Stimulated activated naive CD4-positive, alpha-beta T cell treated with Interleukin-2 at 50 U/mL for 16 hours (primary cell): ENCODE results near the gene TMEM88.
"Not testable (repeated sequence)": the region's sequence is repeated elsewhere in the genome, so short reads cannot be mapped to it uniquely, and the experiment has no call there.

Source experiments
- DNase-seq: peaks from one replicate; lab custom pipeline; 2025; lab: John Stamatoyannopoulos, UW

The TMEM88 gene

DNA sequence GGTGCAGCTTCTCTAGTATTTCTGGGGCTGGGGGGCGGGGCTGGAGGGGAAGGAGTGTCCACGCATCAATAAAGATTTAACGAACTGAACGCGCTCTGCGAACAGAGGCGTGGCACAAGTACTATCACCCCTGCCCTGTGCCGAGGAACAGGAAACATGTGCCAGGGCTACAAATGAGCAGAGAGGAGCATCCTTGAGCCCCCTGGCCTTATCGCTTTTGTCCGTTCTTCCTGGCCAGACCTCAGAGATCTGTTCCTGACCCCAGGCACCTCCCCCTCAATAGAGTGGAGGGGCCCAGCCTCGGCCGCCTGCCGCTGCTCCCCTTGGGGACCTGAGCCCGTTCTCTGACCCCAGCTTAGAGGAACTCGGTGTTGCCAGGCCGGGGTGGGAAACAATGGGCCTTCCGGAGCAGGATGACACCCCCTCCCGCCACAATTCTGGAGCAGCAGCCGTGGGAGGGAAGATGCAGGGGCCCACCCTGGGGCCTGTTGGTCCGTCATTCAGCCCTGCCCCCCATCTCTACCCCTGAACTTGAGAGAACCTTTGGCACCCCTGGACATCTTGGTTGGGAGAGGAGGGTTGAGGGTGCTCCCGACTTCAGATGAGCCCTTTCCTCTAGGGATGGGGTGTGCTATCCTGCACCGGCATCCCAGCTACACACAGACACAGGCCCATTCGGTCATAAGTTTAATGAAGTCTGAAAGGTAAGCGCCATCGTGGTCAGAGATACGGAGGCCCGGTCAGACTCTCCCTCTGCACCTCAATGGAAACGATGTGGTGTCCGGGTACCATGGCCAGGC, 1.3 kb downstream of the TMEM88 start:
- DNase-seq, result peak; percentile 31

DNA sequence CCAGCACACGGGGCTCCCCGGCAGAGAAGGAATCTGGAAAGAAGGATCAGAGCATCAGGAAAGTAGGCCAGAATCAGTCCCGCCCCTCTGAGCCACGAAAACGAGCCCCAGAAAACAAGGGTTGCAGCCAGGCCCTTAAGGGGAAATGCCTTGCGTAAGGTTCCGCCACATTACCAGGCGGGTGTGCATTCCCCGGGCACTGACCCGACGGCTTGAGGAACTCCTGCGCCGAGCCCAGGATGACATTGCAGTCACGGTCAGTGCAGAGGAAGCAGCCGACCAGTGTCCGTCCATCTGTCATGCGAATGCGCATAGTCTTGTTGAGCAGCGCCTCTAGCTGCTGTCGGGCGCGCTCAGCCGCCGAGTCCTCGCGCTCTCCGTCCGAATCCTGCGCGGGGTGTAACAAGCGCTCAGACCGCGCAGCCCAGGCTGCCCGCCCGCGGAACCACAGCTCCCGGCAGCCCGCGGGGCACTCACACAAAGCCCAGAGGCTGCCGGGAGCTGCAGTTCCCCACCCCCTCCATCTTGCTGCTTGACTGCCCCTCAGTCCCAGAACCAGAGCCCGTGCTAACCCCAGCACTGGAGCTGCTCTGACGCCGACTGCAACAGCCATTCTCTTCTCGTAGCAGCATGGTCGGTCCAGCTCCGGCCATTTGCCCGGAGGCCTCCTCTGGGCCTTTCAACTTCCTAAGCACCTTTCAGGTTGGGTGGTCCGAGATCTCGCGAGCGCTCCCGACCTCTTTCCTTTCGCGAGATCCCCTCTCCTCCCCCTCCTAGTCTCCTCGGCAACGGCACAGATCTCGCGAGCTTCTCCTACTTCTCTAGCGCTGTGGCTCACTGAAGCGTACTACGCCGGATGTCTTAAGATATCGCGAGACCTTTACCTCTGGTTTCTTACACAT, 2.2 kb downstream of the TMEM88 start, which contains the start of gene NAA38:
TSS of gene NAA38 (minus strand) at position 749 of the 902 bp plus-strand sequence. CDS start at position 653, 96 bp downstream.
- peak; percentile 92 for DNase-seq

DNA sequence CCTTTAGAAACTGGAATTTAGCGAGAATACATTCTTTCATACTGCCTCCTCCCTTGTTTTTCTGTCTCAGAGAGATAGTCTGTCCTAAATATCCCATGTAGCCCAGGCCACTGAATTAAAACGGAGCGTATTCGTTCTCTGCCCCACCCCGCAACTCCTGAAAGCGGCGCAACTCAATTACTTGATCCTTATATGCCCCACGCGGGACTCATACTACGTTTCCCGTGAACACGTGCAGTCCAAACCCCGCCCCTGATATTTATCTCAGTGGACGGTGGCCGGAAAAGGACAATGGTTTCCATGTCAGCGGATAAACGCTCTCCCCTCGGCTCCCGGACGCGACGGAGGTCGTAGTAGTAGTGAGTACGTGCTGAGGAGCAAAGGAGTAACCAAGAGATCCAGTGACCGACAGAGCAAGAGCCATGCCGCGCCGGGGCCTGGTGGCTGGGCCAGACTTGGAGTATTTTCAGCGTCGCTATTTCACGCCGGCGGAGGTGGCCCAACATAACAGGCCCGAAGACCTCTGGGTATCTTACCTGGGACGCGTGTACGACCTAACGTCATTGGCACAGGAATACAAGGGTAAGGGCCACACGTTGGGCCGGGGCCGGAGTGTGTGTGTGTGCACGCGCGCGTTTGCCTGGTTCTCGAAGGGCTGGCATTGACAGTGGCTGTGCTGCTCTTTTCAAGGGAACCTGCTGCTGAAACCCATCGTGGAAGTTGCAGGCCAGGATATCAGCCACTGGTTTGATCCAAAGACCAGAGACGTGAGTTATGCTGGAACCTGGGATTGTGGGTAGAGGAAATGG, 3.1 kb downstream of the TMEM88 start, which contains the start of gene CYB5D1:
TSS of gene CYB5D1 (plus strand) at position 291 of the 809 bp plus-strand sequence. CDS start at position 423, 132 bp downstream.
- peak; percentile 86 for DNase-seq

DNA sequence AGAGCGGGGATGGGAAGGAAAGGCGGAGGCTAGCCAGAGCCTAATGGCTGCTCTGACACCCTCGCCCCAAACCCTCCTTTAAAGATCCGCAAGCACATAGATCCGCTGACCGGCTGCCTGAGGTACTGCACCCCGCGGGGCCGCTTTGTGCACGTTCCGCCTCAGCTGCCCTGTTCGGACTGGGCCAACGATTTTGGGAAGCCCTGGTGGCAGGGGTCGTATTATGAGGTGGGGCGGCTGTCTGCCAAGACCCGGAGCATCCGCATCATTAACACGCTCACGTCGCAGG, 3.6 kb downstream of the TMEM88 start:
- DNase-seq, result peak; percentile 56

DNA sequence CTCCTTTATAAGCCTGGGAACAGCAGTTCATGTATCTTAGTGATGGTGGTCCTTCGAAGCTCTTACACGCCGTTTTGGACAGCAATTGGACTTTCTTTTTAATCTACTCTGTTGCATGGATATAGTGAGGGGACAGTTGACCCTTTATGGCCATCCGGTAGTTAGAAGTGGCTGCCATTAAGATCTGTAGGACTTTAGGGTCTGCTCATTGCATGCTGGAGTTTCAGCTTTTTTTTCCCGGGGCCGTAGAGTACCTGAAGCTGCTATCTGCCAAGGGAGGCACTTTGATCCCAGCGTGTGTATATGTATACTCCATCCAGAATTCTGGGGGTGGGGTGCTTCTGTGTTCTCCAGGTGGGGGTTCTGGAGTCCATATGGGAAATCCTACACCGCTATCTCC, 4.2 kb downstream of the TMEM88 start:
- DNase-seq, result no peak

DNA sequence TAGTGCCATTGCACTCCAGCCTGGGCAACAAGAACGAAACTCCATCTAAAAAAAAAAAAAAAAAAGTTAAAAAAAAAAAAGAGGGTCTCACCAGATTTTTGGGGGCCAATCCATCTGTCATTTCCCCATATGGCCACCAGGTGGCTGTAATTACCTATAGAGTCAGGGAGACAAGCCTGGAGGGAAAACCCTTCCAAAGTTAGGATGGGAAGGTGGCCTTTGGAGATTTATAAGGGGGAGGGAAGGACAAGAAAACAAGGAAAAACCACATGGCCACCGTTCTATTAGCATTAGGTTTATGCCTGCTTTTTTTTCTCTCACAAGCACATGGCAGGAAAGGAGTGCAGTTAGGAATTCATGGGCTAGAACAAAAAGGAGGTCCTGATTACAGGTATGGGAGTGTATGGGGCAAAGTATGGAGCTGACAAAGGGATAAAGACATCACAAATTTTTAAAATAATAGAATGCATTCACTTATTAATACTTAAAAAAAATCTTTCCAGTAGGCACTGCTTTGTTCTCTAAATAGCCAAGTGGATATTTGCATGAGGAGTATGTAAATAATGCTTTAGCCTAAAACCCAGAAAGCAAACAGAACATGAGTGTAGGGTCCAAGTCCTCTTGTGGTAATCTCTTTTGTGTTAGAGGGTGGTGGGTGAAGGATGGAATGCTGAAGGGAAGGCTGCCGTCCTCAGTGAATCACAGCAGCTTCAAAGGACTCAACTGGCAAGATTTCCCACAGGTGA, 8.0 kb downstream of the TMEM88 start:
- peak; percentile 35 for DNase-seq

DNA sequence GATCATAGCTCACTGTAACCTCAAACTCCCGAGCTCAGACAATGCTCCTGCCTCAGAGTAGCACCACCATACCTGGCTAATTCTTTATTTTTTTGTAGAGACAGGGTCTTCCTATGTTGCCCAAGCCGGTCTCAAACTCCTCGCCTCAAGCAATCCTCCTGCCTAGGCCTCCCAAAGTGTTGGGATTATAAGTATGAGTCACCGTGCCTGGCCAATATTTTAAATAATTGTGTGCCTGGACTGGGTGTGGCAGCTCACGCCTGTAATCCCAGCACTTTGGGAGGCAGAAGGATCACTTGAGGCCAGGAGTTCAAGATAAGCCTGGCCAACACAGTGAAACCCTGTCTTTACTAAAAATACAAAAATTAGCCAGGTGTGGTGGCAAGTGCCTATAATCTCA, 9.5 kb downstream of the TMEM88 start:
- not testable (repeated sequence) for DNase-seq

DNA sequence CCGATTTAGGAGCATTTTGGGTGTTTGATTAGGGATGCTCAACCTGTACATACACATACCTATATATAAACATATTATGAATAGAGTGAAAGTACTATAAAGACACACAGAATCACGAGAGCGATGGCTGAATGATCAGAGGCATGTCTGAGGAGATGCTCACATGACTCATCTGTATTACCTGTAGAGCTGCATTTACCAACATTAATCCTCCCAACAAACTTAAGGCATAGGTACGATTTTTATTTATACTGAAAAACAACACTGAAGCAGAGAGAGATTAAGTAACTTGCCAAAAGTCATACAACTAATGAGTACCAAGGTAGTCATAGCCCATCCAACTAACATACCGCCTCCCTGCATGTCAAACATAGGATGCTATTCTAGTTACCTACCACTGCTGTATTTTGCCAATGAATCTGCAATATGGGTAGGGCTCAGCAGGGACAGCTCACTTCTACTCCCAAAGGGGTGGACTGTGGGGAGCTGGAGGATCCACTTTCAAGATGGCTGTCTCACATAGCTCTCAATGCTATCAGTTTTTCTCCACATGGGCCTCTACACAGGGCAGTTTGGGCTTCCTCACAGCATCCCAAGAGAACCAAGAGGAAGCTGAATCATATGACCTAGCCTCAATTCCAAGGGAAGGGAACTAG, 10.3 kb downstream of the TMEM88 start:
- no peak for DNase-seq

DNA sequence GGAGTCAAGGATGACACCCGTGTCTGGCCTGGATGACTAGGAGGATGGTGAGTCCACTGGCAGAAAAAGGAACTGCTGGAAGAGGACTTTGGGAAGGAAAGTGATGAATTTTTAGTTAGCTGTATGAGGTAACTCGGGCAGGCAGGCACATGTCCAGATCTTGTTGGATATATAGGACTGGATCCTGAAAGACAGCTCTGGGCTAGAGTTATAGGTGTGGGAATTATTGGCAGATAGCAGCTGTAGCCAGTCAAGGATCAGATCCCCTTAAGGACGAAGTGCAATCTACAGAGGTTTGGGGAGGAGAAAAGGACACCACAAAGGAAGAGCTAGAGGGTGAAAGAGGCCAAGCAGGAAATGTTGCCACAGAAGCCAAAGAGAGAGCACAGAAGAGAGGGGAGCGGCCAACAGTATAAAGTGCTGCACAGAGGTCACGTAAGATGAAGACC, 13.0 kb downstream of the TMEM88 start:
- DNase-seq, result no peak

DNA sequence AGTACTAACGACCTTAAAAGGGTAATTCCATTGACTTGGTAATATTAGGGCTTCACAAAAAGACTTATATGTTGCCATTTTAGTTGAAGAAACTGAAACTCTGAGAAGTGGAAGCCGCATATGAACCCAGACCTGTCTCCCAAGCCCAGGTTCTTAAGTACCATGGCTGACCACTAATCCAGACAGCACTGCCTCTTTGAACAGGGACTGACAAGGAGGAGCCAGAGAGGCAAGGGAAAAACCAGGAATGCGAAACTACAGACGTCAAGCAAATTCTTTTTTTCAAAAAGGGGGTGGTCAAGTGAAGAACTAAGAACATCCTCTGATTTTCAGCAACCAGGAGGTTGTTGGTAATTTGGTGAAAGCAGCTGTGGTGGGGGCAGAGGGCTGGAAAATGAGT, 18.2 kb downstream of the TMEM88 start:
- no peak for DNase-seq

DNA sequence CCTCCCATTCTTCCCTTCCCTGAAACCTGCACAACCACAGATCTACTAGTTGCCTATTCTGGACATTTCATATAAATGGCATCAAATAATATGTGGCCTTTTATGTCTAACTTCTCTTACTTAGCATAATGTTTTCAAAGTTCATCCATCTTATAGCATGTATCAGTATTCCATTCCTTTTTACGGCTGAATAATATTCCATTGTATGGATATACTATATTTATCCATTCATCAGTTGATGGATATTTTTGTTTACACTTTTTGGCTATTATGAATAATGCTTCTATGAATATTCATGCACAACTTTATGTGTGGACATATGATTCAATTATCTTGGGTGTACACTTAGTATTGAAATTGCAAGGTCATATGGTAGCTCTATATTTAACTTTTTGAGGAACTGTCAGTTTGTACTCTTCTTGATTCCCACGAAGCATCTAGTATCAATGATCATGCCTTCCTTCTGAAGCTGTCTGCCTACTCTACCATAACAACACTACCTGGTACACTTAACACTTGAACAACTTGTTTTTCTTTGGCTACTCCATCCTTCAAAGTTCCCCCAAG, 21.0 kb downstream of the TMEM88 start:
- no peak for DNase-seq

DNA sequence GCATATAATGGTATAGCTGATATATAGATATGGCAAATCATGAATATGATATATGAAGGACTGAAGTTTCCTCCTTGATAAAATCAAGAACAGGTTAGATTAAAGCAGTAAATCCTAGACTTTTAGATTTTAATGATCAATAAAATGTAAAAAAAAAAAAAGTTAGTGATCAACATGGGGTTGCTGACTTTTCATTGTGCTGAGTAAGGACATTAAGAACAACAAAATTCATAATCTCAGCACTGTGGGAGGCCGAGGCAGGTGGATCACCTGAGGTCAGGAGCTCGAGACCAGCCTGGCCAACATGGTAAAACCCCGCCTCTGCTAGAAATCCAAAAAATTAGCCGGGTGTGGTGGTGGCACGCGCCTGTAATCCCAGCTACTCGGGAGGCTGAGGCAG, 23.4 kb downstream of the TMEM88 start:
- DNase-seq, result no peak

DNA sequence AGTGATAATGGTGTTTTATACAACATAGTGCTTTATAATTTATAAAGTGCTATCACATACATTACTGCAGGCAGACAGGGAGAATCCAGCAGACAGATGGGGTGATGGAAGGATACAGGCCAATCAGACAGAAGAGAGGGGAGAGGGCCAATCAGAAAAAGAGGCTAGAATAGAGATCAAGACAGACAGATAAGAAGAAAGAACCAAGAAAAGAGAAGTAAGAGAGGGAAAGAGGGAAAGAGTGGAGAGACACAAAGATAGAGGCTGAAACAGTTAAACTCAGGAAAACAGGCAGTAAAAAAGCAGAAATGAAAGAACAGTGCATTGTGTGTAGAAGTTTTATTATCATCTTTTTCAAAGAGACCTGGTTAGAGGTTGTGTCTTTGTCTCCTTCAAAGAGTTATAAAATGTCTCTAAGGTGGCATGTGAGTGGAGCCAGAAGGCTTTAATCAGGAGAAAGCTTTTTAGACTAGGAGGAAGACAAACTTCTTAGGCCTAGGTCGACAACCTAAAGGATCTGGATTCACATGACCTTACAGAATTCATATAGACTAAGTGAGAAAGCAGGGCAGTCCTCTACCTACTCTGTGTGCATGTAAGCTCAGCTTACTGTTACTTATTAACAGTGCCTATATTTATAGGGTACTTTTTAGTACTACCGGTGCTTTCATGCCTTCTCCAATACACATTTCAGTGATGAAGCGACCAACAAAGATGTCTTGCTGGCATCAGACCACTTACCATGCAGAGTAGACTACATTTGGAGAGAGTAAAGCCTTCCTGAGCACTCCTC, 25.4 kb downstream of the TMEM88 start:
- no peak for DNase-seq

DNA sequence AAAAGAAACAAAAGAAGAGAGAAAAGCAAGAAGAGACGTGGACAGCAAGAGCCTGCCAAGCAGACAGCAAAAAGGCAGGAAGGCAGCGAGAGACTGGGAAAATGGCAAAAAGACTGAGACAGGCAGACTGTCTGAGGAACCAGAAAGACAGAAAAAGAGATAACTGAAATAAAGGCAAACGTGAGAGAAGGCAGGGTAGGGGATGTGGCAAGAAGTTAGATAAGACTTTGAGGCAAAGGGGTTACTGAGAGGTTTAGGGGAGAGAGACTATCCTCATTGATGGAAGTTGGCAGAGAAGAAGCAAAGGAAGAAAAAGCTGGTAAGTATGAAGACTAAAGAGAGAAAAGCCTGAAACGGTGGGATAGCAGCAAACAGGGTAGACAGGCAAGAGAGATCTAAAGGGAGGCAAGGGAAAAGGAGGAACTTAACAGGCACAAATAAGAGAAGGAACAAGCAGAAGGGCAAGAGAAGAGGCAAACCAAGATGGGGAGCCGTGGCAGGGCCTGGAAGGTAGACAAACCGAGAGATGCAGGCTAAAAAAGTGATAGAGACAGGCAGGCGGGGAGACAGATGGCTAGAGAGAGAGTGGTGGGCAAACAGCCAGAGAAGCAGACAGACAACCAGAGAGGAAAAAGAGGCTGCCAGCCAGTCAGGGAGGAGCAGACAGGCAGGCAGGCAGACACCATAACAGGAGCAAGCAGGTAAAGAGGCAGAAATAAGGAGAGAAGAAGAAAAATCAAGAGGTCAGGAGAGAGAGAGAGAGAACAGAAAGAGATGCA, 26.6 kb downstream of the TMEM88 start:
- DNase-seq, result no peak

DNA sequence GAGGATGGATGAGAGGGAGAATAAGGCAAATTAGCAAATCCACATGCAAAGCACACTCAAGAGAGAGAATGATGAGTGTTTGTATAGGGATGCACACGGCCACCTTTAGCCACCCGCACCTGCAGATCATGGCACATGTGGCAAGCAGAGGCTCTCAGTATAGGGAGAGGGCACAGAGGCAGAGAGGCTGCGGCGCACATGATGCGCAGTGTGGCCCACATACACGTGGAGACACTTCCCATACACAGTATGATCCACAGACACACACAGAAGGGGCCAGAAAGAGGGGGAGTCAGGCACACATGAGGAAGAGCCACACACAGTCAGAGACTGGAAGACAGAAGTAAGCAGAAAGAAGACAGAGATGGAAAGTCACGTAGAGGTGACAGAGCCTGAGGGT, 27.2 kb downstream of the TMEM88 start:
- DNase-seq, result no peak

DNA sequence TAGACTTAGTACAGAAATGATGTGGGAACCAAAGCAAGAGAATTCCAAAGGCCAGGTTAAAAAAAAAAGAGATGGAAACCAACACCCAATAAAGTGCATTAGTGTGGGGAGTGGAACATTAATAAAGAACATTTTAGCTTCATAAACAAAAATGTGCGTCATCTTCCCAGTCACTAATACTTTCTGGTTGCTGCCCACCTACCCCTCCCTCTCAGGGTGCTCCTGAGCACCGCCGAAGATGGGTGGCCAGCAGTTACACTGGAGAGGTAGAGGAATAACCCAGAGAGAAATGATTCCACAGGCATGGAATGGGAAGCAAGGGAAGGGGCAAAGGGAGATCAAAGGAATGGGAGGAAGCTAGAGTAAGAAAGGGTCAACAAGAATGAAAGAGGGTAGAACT, 27.8 kb downstream of the TMEM88 start:
- no peak for DNase-seq

DNA sequence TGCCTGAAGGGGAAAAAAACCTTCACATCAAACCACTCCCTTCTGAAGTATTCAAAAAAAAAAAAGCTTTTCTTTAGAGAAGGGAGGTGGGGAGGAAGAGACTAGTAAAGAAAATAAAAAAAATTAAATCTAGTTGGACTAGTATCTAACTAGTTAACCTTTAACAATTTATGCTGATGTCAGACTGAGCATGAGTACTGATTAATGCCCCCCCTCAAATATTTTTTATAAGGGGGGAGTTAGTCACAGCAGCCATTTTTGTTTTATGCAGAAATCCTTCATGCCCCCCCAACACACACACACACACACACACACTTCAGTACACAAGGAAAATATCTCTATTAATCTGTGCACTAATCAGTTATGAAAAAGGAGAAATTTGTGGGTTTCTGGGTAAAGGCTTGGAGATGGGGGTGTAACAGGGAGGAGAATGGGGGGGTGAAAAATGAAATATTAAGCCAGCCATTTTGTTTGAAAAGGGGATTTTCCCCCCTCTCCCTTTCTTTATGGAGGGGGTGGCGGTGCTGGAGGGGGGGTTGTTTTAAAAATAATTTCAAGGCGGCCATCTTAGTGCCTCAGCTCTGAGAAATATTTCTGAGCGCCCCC, 29.0 kb downstream of the TMEM88 start:
- peak; percentile 21 for DNase-seq

DNA sequence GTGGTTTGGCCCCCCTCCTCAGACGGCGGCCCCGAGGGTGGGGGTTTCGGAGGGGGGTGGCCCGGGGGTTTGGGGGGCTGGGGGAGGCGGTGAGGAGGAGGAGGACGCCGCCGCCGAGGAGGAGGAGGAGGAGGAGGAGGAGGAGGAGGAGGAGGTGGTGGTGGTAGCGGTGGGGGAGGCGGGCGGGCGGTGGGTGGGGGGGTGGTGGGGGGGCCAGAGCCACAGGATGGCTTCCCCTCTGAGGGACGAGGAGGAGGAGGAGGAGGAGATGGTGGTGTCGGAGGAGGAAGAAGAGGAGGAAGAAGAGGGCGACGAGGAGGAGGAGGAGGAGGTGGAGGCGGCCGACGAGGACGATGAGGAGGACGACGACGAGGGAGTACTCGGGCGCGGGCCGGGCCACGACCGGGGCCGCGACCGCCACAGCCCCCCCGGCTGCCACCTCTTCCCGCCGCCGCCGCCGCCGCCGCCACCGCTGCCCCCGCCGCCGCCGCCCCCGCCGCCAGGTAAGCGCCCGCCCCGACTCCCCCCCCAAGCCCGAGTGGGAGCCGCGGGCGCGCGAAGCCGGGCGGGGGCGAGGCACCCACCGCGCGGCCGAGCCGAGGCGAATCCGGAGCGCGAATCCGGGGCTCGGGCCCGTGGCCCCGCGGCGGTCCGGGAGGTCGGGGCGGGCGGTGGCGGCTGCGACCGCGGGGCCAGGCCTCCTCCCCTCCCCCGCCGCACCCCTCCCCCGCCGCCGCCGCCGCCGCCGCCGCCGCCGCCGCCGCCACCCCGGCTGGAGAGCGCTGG, 29.9 kb downstream of the TMEM88 start:
- DNase-seq, result peak; percentile 44
